ENCODE results near the gene CTF1.

Gene CTF1

GRCh38 chr16:30925995-30926811 lies 29.8 kb downstream of the CTF1 start:
- DNase-seq, result no peak
- Histone ChIP-seq H3K9me3 (no peaks in the 10 kb centered on the region), H3K4me3 (ENCODE audit: low read depth, low read length) (no peak overlapping the region), H3K27me3 (no peaks in the 10 kb centered on the region), H3K4me1 (peaks cover 3% of the 10 kb centered on the region; the same call in 1 of the 2 replicates), H3K36me3 (peaks cover 3% of the 10 kb centered on the region)
- TF ChIP-seq, protein P1, sequence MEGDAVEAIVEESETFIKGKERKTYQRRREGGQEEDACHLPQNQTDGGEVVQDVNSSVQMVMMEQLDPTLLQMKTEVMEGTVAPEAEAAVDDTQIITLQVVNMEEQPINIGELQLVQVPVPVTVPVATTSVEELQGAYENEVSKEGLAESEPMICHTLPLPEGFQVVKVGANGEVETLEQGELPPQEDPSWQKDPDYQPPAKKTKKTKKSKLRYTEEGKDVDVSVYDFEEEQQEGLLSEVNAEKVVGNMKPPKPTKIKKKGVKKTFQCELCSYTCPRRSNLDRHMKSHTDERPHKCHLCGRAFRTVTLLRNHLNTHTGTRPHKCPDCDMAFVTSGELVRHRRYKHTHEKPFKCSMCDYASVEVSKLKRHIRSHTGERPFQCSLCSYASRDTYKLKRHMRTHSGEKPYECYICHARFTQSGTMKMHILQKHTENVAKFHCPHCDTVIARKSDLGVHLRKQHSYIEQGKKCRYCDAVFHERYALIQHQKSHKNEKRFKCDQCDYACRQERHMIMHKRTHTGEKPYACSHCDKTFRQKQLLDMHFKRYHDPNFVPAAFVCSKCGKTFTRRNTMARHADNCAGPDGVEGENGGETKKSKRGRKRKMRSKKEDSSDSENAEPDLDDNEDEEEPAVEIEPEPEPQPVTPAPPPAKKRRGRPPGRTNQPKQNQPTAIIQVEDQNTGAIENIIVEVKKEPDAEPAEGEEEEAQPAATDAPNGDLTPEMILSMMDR (IDR thresholded peaks at IDR 0.05; ENCODE audit: low read depth, low read length), result no peak

- H3K4me3 ChIP-seq (ENCODE audit: low read depth, low read length), result no peak overlapping the region
Observed at GRCh38 chr16:30926937-30927788, 30.7 kb downstream of the CTF1 start.

GRCh38 chr16:30927789-30928378 lies 31.5 kb downstream of the CTF1 start:
- Histone ChIP-seq H3K36me3 (peaks cover 3% of the 10 kb centered on the region), H3K9me3 (no peaks in the 10 kb centered on the region), H3K27me3 (no peaks in the 10 kb centered on the region), H3K4me3 (ENCODE audit: low read depth, low read length) (no peak overlapping the region), H3K4me1 (peaks cover 3% of the 10 kb centered on the region; the same call in 1 of the 2 replicates)
- DNase-seq, result peak; percentile 83
- TF ChIP-seq, protein P1 (IDR thresholded peaks at IDR 0.05; ENCODE audit: low read depth, low read length), result no peak

More at GRCh38 chr16:30926937-30927788, 30.7 kb downstream of the CTF1 start:
- DNase-seq, result no peak
- H3K36me3 ChIP-seq, result peaks cover 3% of the 10 kb centered on the region
- TF ChIP-seq, protein P1 (IDR thresholded peaks at IDR 0.05; ENCODE audit: low read depth, low read length), result no peak
- no peaks in the 10 kb centered on the region for H3K27me3 ChIP-seq
- no peaks in the 10 kb centered on the region for H3K9me3 ChIP-seq
- peaks cover 3% of the 10 kb centered on the region; the same call in 1 of the 2 replicates for H3K4me1 ChIP-seq

GRCh38 chr16:30928390-30928789 lies 32.0 kb downstream of the CTF1 start:
- Histone ChIP-seq H3K4me3 (ENCODE audit: low read depth, low read length) (no peak overlapping the region), H3K36me3 (peaks cover 3% of the 10 kb centered on the region), H3K9me3 (no peaks in the 10 kb centered on the region), H3K4me1 (peaks cover 3% of the 10 kb centered on the region; the same call in 1 of the 2 replicates), H3K27me3 (no peaks in the 10 kb centered on the region)
- no peak for DNase-seq
- TF ChIP-seq, protein P1 (IDR thresholded peaks at IDR 0.05; ENCODE audit: low read depth, low read length), result no peak

DNA sequence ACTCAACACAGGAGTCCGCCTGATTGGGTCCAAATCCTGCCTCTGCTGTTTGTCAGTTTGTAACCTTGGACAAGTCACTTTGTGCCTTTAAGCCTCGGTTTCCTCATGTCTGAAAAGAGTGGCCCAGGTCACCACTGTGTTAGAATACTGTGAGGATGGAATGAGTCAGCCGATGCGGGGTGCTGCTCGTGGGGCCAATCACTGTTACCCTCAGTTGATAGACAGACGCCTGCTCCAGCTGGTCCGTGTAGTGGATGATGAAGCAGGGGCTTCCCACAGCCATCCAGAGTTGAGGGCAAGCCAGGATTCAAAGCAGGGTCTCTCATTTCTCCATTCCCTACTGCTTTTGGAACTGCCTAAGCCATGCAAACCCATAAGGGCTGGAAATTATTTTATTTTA lies 32.8 kb downstream of the CTF1 start:
- peaks cover 3% of the 10 kb centered on the region for H3K36me3 ChIP-seq
- H3K9me3 ChIP-seq, result no peaks in the 10 kb centered on the region
- H3K27me3 ChIP-seq, result no peaks in the 10 kb centered on the region
- H3K4me3 ChIP-seq (ENCODE audit: low read depth, low read length), result no peak overlapping the region
- H3K4me1 ChIP-seq, result peaks cover 3% of the 10 kb centered on the region; the same call in 1 of the 2 replicates
- TF ChIP-seq, protein P1 (IDR thresholded peaks at IDR 0.05; ENCODE audit: low read depth, low read length), result no peak
- no peak for DNase-seq

Data from BE2C (cell line).